H1 (cell line): ENCODE results near the gene KBTBD13. TPM values are rescaled to one million over a fixed set of nuclear protein-coding genes. Genes with fewer than 3 reads are reported as not detected.

Experiments
- CTCF ChIA-PET: fragments of 300-600 bp; sonication (Branson Sonifier 250); formaldehyde crosslinking; loops from one replicate; lab custom pipeline; 2021; ENCODE audit not compliant: partially characterized antibody; lab: Charles Lee
- POLR2A ChIA-PET: fragments of 300-600 bp; sonication (Branson Sonifier 250); formaldehyde crosslinking; loops from one replicate; lab custom pipeline; 2021; ENCODE audit warnings: inconsistent platforms; ENCODE audit not compliant: partially characterized antibody; lab: Charles Lee
- DNase-seq, 2 experiments: peaks; one replicate each; pipeline versions ENCODE4 v3.0.0 to v3.0.0-alpha.2; 2010 to 2022; ENCODE audit warnings: low spot score in 2 of 2, low read depth in 1 of 2, mixed read lengths in 1 of 2
- FAIRE-seq: peaks from 2 replicates; lab custom pipeline; 2011; peaks lifted over from hg19 to GRCh38; lab: Jason Lieb, UNC
- H2AFZ ChIP-seq: 2 replicates; pipeline ENCODE4 v1.8.1; 2012; ENCODE audit warnings: low read length, inconsistent platforms
- H2AK5ac ChIP-seq: 2 replicates; pipeline ENCODE4 v1.6.1; 2013; ENCODE audit warnings: low read depth, low read length
- H2BK120ac ChIP-seq: replicated peaks from 2 replicates; pipeline ENCODE3; 2013; ENCODE audit warnings: low read depth, low read length, inconsistent platforms
- H2BK12ac ChIP-seq: 2 replicates; pipeline ENCODE4 v1.6.1; 2013; ENCODE audit warnings: low read depth, low read length
- H2BK15ac ChIP-seq: 2 replicates; pipeline ENCODE4 v1.6.1; 2013; ENCODE audit warnings: low read length
- H2BK20ac ChIP-seq: 2 replicates; pipeline ENCODE4 v1.6.1; 2013; ENCODE audit warnings: low read length
- H2BK5ac ChIP-seq: 2 replicates; pipeline ENCODE4 v1.6.1; 2013; ENCODE audit warnings: low read depth, low read length
- H3K14ac ChIP-seq: 2 replicates; pipeline ENCODE4 v1.6.1; 2013; ENCODE audit warnings: inconsistent platforms; ENCODE audit not compliant: insufficient read length
- H3K18ac ChIP-seq: 2 replicates; pipeline ENCODE4 v1.6.1; 2013; ENCODE audit warnings: low read length; ENCODE audit errors: extremely low read depth
- H3K23ac ChIP-seq: 2 replicates; pipeline ENCODE4 v1.6.1; 2013; ENCODE audit warnings: inconsistent platforms; ENCODE audit not compliant: insufficient read length
- H3K23me2 ChIP-seq: 2 replicates; pipeline ENCODE4 v1.6.1; 2013; ENCODE audit warnings: low read depth, low read length
- H3K27ac ChIP-seq: 2 replicates; pipeline ENCODE4 v1.6.1; 2011; ENCODE audit warnings: low read depth, low read length, inconsistent platforms
- H3K27me3 ChIP-seq, 4 experiments: replicated peaks in 1 of 4; 1 replicate in 1 of 4; 2 replicates in 3 of 4; pipeline versions ENCODE4 v1.6.1 to v1.8.1; 2011 to 2013; ENCODE audit warnings: low read length in 3 of 4, mild to moderate bottlenecking in 3 of 4, inconsistent platforms in 2 of 4, mixed read lengths in 2 of 4, moderate library complexity in 1 of 4; ENCODE audit not compliant: control insufficient read depth in 3 of 4, insufficient read depth in 3 of 4; ENCODE audit errors: extremely low read depth in 1 of 4
- H3K36me3 ChIP-seq, 4 experiments: 2 replicates each; pipeline versions ENCODE4 v1.6.1 to v1.8.1; 2011 to 2013; ENCODE audit warnings: mild to moderate bottlenecking in 4 of 4, low read length in 3 of 4, moderate library complexity in 2 of 4, control low read depth in 1 of 4, inconsistent platforms in 1 of 4; ENCODE audit not compliant: insufficient read depth in 4 of 4, control insufficient read depth in 2 of 4
- H3K4ac ChIP-seq: replicated peaks from 2 replicates; pipeline ENCODE3; 2013; ENCODE audit warnings: low read length, low read depth, mixed read lengths, inconsistent platforms; ENCODE audit not compliant: insufficient read length
- H3K4me1 ChIP-seq, 4 experiments: replicated peaks in 1 of 4; 1 replicate in 1 of 4; 2 replicates in 3 of 4; pipeline versions ENCODE4 v1.6.1 to v1.8.1; 2011 to 2013; ENCODE audit warnings: low read length in 3 of 4, inconsistent platforms in 2 of 4, mixed read lengths in 1 of 4; ENCODE audit not compliant: insufficient read depth in 4 of 4, control insufficient read depth in 3 of 4
- H3K4me2 ChIP-seq, 2 experiments: 2 replicates each; pipeline versions ENCODE4 v1.6.1 to v1.8.1; 2011 to 2013; ENCODE audit warnings: low read depth in 2 of 2, low read length in 2 of 2, control low read depth in 1 of 2, inconsistent platforms in 1 of 2, mild to moderate bottlenecking in 1 of 2; ENCODE audit not compliant: insufficient read depth in 1 of 2
- H3K4me3 ChIP-seq, 4 experiments: fragments of 200-600, 300-600 bp in 1 of 4; sonication (generic), shearing (Covaris generic), sonication (Bioruptor Twin) in 1 of 4; 2 replicates each; pipeline versions ENCODE4 v1.5.1 to v1.8.1; 2011 to 2016; ENCODE audit warnings: low read length in 4 of 4, low read depth in 3 of 4, control low read depth in 2 of 4, inconsistent platforms in 2 of 4, mild to moderate bottlenecking in 2 of 4, mixed read lengths in 1 of 4, moderate library complexity in 1 of 4; ENCODE audit not compliant: insufficient read depth in 2 of 4; ENCODE audit errors: extremely low read depth in 1 of 4
- H3K56ac ChIP-seq: replicated peaks from 2 replicates; pipeline ENCODE3; 2013; ENCODE audit warnings: low read depth, mild to moderate bottlenecking, mixed read lengths, low read length, inconsistent platforms; ENCODE audit not compliant: insufficient read length
- H3K79me1 ChIP-seq: 2 replicates; pipeline ENCODE4 v1.6.1; 2013; ENCODE audit warnings: low read depth, low read length, control low read depth
- H3K79me2 ChIP-seq, 2 experiments: 2 replicates each; pipeline versions ENCODE4 v1.6.1 to v1.8.1; 2012 to 2013; ENCODE audit warnings: low read length in 2 of 2, mild to moderate bottlenecking in 2 of 2, inconsistent platforms in 1 of 2; ENCODE audit not compliant: insufficient read depth in 2 of 2, control insufficient read depth in 1 of 2
- H3K9ac ChIP-seq, 4 experiments: replicated peaks in 1 of 4; 1 replicate in 1 of 4; 2 replicates in 3 of 4; pipeline versions ENCODE4 v1.6.1 to v1.8.1; 2011 to 2013; ENCODE audit warnings: low read depth in 3 of 4, low read length in 3 of 4, control low read depth in 2 of 4, mild to moderate bottlenecking in 2 of 4, moderate library complexity in 2 of 4, inconsistent platforms in 1 of 4; ENCODE audit errors: extremely low read depth in 1 of 4
- H3K9me3 ChIP-seq, 2 experiments: 2 replicates each; pipeline versions ENCODE4 v1.6.1 to v1.8.1; 2012 to 2013; ENCODE audit warnings: mild to moderate bottlenecking in 2 of 2, moderate library complexity in 2 of 2, control low read depth in 1 of 2, inconsistent platforms in 1 of 2, low read depth in 1 of 2, low read length in 1 of 2, mixed read lengths in 1 of 2; ENCODE audit not compliant: insufficient read depth in 2 of 2
- H4K20me1 ChIP-seq, 2 experiments: replicated peaks in 1 of 2; 2 replicates each; pipeline versions ENCODE3 to v1.8.1; 2011 to 2013; ENCODE audit warnings: inconsistent platforms in 2 of 2, low read length in 2 of 2, mild to moderate bottlenecking in 1 of 2; ENCODE audit not compliant: insufficient read depth in 2 of 2, control insufficient read depth in 1 of 2
- H4K5ac ChIP-seq: 2 replicates; pipeline ENCODE4 v1.6.1; 2013; ENCODE audit warnings: low read length, low read depth, mixed read lengths, inconsistent platforms; ENCODE audit not compliant: insufficient read length
- H4K8ac ChIP-seq: 2 replicates; pipeline ENCODE4 v1.8.0; 2013; ENCODE audit warnings: mild to moderate bottlenecking, moderate library complexity, low read length, inconsistent platforms; ENCODE audit not compliant: insufficient read depth; ENCODE audit errors: extremely low read depth
- H4K91ac ChIP-seq: replicated peaks from 2 replicates; pipeline ENCODE3; 2013; ENCODE audit warnings: low read length, mixed read lengths, inconsistent platforms; ENCODE audit not compliant: insufficient read length
- CEBPB ChIP-seq: IDR thresholded peaks from 2 replicates; pipeline ENCODE4 v1.6.1; 2012; ENCODE audit warnings: low read depth, low read length
- CREB1 ChIP-seq: IDR thresholded peaks from 2 replicates; pipeline ENCODE4 v1.6.1; 2012; ENCODE audit warnings: inconsistent platforms
- PHF8 ChIP-seq: fragments of 200-600 bp; sonication (generic); conservative IDR thresholded peaks from 2 replicates; pipeline ENCODE4 v1.7.1; 2012; ENCODE audit warnings: low read depth, mild to moderate bottlenecking, inconsistent platforms, low read length, moderate library complexity
- SP4 ChIP-seq: IDR thresholded peaks from 2 replicates; pipeline ENCODE4 v1.6.1; 2012; ENCODE audit warnings: low read length, inconsistent platforms
- TAF1 ChIP-seq: IDR thresholded peaks from 2 replicates; pipeline ENCODE4 v1.6.1; 2011; ENCODE audit warnings: mild to moderate bottlenecking, low read depth, low read length
- WGBS, 2 experiments: shearing (Covaris generic) in 1 of 2; methylation state at CpG; one replicate each; pipeline versions ENCODE4 v1.1.6 to v1.1.7; 2013 to 2015; ENCODE audit warnings: low lambda C conversion rate in 2 of 2, mixed read lengths in 2 of 2, inconsistent platforms in 1 of 2, low coverage in 1 of 2, missing lambda C conversion rate in 1 of 2; ENCODE audit not compliant: insufficient replicate concordance in 2 of 2, insufficient coverage in 1 of 2, insufficient read length in 1 of 2; ENCODE audit errors: extremely low coverage in 1 of 2, missing lambda C conversion rate in 1 of 2; 5-methylcytosine and 5-hydroxymethylcytosine counted together
- polyA plus RNA-seq, 7 experiments: library from polyadenylated mRNA; depleted of rRNA in 3 of 7; stranded (reverse) in 5 of 7; unstranded in 2 of 7; fragments of >200 nt in 5 of 7; fragments of 200-250 nt in 2 of 7; gene quantifications; 1 replicate in 5 of 7; 2 replicates in 1 of 7; 4 replicates in 1 of 7; pipeline versions ENCODE4 v1.2.1 to v1.2.3, GENCODE V29; 2011 to 2013; ENCODE audit warnings: missing spikeins in 2 of 7, mixed read lengths in 2 of 7
- total RNA-seq: library from RNA; stranded (reverse); fragmentation: NEBNext Ultra II Directional; extraction: Animal tissue kit (Norgen Biotek cat#: 25700); gene quantifications from 2 replicates; pipeline ENCODE4 v1.2.1, GENCODE V29; 2021

KBTBD13 gene
- total and polyA plus RNA-seq, 2 of the 8 experiments (the other 6 are each of a cell fraction or from before 2014, with no cell fraction given): not detected

DNA sequence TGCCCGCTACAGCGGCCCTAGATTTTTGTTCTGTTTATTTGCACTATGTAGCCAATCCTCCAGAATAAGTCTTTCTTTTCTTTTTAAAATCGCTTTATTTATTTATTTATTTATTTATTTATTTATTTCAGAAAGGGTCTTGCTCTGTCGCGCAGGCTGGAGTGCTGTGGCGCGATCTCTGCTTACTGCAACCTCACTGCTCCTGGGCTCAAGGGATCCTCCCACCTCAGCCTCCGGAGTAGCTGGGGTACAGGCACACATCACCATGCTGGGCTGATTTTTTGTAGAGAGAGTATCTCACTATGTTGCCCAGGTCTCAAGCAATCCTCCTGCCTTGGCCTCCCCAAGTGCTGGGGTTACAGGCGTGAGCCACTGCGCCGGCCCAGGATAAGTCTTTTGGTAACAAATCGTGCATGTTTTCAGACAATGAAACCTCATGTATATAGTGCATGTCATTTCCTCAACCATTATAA is 46.8 kb upstream of the KBTBD13 start:
- no peak for DNase-seq
- Histone ChIP-seq H2BK15ac (no peak overlapping the region), H3K4me1 (peaks cover 0 to 2% (median 0%) of the 10 kb centered on the region in 4 experiments; a peak in 1 of 7 replicates), H3K18ac (no peak overlapping the region), H2BK120ac (no peak overlapping the region), H4K20me1 (peaks cover 0 to 1% of the 10 kb centered on the region in 2 experiments), H4K91ac (no peak overlapping the region), H3K9me3 (no peaks in the 10 kb centered on the region), H2AFZ (no peak overlapping the region), H3K56ac (no peak overlapping the region), H3K27ac (no peak overlapping the region), H4K8ac (peak overlapping the region; percentile 45; the same call in 1 of the 2 replicates), H2AK5ac (no peak overlapping the region), H3K14ac (no peak overlapping the region), H4K5ac (no peak overlapping the region), H2BK5ac (no peak overlapping the region), H3K36me3 (peaks cover 0 to 13% (median 2%) of the 10 kb centered on the region in 4 experiments; a peak in 5 of 8 replicates), H3K23me2 (no peaks in the 10 kb centered on the region; the same call in 1 of the 2 replicates), H3K27me3 (no peaks in the 10 kb centered on the region), H3K23ac (no peak overlapping the region), H3K4me3 (peak overlapping the region in 3 of 4 experiments; percentile 75 to 93 (median 91); a peak in 3 of 8 replicates), H3K79me2 (peaks cover 0 to 7% of the 10 kb centered on the region in 2 experiments; a peak in 1 of 4 replicates), H2BK20ac (no peak overlapping the region), H2BK12ac (no peak overlapping the region), H3K9ac (no peak overlapping the region), H3K79me1 (peaks cover 5% of the 10 kb centered on the region; the same call in 1 of the 2 replicates), H3K4ac (no peak overlapping the region), H3K4me2 (peak overlapping the region in 1 of 2 experiments; percentile 88; a peak in 1 of 4 replicates)
- TF ChIP-seq PHF8: no peak
- TF ChIP-seq TAF1: no peak
- no peak for TF ChIP-seq SP4
- no peak for TF ChIP-seq CEBPB
- TF ChIP-seq CREB1: no peak
- POLR2A ChIA-PET: interaction anchor here (0.6 to 1.4 kb wide), 3 partner anchors 11 to 268 kb away, joined by 3 to 4 read pairs (median 3); no protein-coding TSS in a partner anchor
- CTCF ChIA-PET: interaction anchor here (0.8 to 2.3 kb wide), 2 partner anchors 10 to 57 kb away, joined by 3 to 7 read pairs; no protein-coding TSS in a partner anchor
- no peak for FAIRE-seq
- 66% methylated on average over 12 of the region's 12 CpGs; no CpG with 5 or more reads in 1 of the 2 experiments for WGBS, 2 experiments
